NCI-H2029 treated with DMSO at 0.1 percent for 48 hours (cell line): ENCODE results near the gene LEP.

Source experiments
- DNase-seq: peaks from one replicate; lab custom pipeline; 2025; lab: John Stamatoyannopoulos, UW

LEP gene

GRCh38 chr7:128240696-128241386 is at the start of gene LEP:
Gene LEP, plus strand, starts transcription at chr7:128241278. Its CDS starts 10,741 bp downstream, at chr7:128252019.
- no peak for DNase-seq

- no peak for DNase-seq
Measured at GRCh38 chr7:128192497-128193142, 48.5 kb upstream of the LEP start.

- DNase-seq, result no peak
Measured at GRCh38 chr7:128194533-128195282, 46.4 kb upstream of the LEP start.

GRCh38 chr7:128197589-128197988 is 43.5 kb upstream of the LEP start:
- DNase-seq, result no peak

GRCh38 chr7:128197989-128198580 is 43.0 kb upstream of the LEP start:
- no peak for DNase-seq

- DNase-seq, result no peak
Measured at GRCh38 chr7:128200376-128200775, 40.7 kb upstream of the LEP start.

GRCh38 chr7:128201067-128201689 is 39.9 kb upstream of the LEP start:
- DNase-seq, result no peak

- no peak for DNase-seq
Measured at GRCh38 chr7:128201690-128202085, 39.4 kb upstream of the LEP start.

GRCh38 chr7:128202287-128202957 is 38.7 kb upstream of the LEP start:
- DNase-seq, result no peak

- no peak for DNase-seq
Measured at GRCh38 chr7:128203047-128203491, 38.0 kb upstream of the LEP start.

- DNase-seq, result no peak
Measured at GRCh38 chr7:128203710-128204214, 37.3 kb upstream of the LEP start.

- DNase-seq, result no peak
Measured at GRCh38 chr7:128204455-128204854, 36.6 kb upstream of the LEP start.

GRCh38 chr7:128205068-128205467 is 36.0 kb upstream of the LEP start:
- no peak for DNase-seq

- DNase-seq, result no peak
Measured at GRCh38 chr7:128206017-128206746, 34.9 kb upstream of the LEP start.

- DNase-seq, result no peak
Measured at GRCh38 chr7:128206747-128207500, 34.2 kb upstream of the LEP start.

- DNase-seq, result no peak
Measured at GRCh38 chr7:128207609-128208008, 33.5 kb upstream of the LEP start.

- peak; percentile 70 for DNase-seq
Measured at GRCh38 chr7:128209229-128210035, 31.6 kb upstream of the LEP start.

GRCh38 chr7:128210036-128210347 is 31.1 kb upstream of the LEP start:
- DNase-seq, result no peak
